ENCODE measurements around the gene RUNX2.

The RUNX2 gene

DNA sequence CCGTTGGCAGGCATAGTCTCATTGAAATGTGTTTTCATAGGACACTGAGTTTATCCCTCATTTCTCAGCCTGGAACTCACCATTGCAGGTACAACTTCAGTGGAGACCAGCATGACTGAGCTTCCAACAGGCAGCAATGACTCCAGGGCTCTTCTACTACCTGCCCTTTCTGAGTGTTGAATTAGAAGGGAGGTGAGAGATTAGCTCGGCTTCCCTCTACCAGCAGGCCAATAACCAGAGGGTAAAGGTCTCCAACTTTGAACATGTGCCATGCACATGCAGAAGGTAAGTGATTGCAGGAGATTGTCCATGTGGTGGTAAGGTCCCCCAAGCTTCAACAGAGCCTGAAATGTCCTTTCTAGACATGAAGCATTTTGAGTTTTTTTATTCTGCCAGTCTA is 283.4 kb downstream of the RUNX2 start:
- no peak for TF ChIP-seq GATA3 (IDR thresholded peaks at IDR 0.05; ENCODE audit: low read depth, low read length)
- no peak for TF ChIP-seq GATA2 (IDR thresholded peaks at IDR 0.05; ENCODE audit: low read depth, low read length)

DNA sequence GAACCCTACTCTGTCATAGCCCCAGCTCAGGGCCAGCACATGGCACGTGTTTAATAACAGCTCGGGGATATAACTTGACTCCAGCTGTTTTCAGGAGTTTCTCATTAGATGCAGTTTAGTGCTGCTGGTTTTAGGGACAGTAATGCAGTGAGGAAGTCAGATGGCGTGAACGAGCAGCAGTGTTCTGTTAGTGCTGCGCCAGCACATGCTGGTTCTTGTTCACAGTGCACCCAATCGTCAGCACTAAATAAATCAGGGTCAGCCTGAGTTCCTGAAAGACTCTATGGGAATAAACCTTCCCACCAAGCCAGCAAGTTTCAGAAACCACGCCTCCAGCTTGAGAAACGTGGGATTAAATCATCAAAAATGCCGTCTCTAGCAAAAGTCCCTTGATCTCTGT is 285.5 kb downstream of the RUNX2 start:
- no peak for TF ChIP-seq GATA3 (IDR thresholded peaks at IDR 0.05; ENCODE audit: low read depth, low read length)
- no peak for TF ChIP-seq GATA2 (IDR thresholded peaks at IDR 0.05; ENCODE audit: low read depth, low read length)

DNA sequence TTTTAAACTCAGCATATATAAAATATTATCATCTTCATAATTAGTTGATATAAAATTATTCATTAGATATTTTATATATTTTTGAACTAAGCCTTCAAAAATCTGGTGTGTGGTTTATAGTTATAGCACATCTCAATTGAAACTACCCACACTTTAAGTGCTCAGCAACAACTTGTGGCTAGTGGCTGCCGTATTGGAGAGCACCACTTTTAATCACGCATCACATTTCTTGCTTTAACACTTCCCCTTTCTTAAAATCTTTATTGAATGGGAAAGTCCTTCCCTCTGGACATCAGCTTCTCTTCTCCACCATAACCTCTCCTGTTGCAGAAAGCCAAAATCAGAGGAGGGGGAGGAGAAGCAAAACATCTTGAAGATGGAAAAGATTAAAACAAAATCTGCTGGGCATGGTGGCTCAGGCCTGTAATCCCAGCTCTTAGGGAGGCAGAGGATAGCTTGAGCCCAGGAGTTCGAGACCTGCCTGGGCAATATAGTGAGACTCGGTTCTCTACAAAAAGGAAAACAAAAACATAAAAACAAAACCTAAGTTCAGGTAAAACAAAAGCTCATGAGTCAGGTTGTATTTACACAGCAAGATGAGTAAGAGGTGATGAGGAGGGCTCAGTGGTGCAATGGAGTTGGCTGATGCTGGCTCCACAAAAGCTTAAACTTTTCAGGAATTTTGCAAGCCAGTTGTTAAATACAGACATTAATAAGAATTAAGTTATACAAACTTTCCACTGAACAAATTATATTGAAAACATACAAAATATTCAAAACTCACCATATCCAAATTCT is 286.6 kb downstream of the RUNX2 start:
- TF ChIP-seq GATA3 (IDR thresholded peaks at IDR 0.05; ENCODE audit: low read depth, low read length) (no peak), GATA2 (IDR thresholded peaks at IDR 0.05; ENCODE audit: low read depth, low read length) (no peak)

DNA sequence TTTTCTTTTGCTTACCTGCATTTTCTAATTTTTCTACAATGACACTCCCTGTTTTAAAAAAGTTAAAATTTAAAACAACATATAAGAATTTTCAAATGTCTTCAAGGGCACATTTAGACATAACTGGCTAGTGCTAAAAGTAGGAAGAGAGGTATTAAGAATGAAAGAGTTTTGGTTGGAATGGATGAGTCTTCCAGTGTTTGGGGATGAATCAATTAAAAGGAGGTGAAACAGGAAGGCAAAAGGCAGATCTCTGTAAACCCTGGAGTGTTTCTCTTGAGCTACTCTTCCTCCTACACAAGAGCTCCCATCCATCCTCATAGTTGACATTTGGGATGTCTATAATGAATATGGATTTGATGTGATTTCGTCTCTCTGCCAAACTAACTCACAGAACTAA is 288.1 kb downstream of the RUNX2 start:
- TF ChIP-seq GATA2 (IDR thresholded peaks at IDR 0.05; ENCODE audit: low read depth, low read length) (no peak), GATA3 (IDR thresholded peaks at IDR 0.05; ENCODE audit: low read depth, low read length) (no peak)

DNA sequence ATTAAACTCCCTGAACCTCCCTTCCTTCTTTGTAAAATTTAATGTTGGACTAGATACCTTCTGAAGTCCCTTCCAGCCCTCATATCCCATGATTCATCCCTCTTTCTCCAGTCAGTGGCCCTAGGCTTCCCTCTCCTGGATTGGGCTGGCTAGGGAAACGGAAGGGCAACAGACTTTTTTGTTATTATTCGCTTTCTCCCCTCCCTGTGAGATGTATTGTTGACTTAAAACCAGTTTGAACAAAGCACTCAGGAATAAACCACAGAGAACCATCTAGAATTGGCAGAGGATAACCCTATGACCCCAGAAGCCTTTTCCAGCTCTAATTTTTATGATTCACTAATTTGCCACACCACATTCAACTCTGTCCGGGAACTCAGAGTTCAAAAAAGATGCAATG is 289.3 kb downstream of the RUNX2 start:
- TF ChIP-seq GATA3 (IDR thresholded peaks at IDR 0.05; ENCODE audit: low read depth, low read length), result no peak
- TF ChIP-seq GATA2 (IDR thresholded peaks at IDR 0.05; ENCODE audit: low read depth, low read length), result no peak

DNA sequence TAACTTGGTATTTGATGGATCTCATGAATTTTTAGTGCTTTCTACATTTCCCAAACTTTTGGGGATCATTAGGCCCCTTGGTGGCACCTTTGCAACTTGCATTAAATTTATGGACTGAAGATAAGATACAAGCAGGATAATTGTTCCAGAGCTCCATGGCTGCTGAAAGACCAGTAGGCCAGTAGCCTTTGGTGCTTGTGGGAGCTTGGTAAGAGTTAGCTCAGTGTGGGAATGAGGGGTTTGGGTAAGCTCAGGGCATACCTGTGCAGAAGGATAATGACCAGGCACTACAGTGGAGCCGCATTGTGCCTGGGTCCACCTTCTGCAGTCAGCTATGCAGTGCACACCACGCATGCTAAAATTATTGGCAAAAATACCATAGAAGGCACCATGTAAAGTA is 290.1 kb downstream of the RUNX2 start:
- TF ChIP-seq GATA3 (IDR thresholded peaks at IDR 0.05; ENCODE audit: low read depth, low read length), result no peak
- TF ChIP-seq GATA2 (IDR thresholded peaks at IDR 0.05; ENCODE audit: low read depth, low read length), result no peak

DNA sequence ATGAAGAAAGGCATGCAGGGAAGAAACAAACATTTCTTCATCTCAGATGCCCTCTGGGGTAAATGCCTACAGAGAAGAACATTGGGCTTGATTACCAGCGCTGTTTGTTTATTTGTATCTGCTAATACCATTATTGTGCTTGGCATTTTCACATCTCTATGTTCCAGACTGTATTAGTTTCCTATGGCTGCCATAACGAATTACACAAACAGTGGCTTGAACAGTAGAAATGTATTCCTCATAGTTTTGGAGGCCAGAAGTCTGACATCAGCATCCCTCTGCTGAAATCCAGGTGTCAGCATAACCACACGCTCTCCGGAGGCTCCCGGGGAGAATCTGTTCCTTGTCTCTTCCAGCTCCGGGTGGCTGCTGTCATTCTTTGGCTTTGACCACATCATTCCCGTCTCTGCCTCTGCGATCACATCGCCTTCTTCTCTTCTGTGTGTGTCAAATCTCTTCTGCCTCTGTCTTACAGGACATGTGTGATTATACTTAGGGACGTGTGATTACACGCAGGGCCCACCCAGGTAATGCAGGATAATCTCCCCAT is 291.2 kb downstream of the RUNX2 start:
- TF ChIP-seq GATA2 (IDR thresholded peaks at IDR 0.05; ENCODE audit: low read depth, low read length) (no peak), GATA3 (IDR thresholded peaks at IDR 0.05; ENCODE audit: low read depth, low read length) (no peak)

DNA sequence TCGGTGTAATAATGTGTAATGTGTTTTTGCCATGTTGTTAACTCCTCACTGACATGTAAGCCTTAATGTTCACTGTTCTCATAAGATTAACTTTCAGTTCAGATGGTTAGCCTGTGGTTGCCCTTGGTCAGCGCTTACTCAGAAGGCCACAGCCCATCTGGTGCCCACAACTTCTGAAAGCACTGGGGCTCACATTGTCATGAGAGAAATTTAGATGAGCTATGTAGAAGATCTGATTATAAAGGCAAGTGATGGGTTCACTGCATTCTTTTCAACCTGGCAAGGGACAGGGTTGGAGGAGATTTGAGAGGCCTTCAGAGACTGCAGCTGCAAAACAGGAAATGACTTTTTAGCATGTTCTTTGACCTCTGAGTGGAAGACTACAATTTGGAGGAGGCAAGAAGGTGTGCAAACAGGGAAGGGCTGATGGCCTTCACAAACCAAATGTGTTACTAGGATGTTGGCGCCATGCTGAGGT is 291.9 kb downstream of the RUNX2 start:
- TF ChIP-seq GATA2 (IDR thresholded peaks at IDR 0.05; ENCODE audit: low read depth, low read length) (no peak), GATA3 (IDR thresholded peaks at IDR 0.05; ENCODE audit: low read depth, low read length) (no peak)

DNA sequence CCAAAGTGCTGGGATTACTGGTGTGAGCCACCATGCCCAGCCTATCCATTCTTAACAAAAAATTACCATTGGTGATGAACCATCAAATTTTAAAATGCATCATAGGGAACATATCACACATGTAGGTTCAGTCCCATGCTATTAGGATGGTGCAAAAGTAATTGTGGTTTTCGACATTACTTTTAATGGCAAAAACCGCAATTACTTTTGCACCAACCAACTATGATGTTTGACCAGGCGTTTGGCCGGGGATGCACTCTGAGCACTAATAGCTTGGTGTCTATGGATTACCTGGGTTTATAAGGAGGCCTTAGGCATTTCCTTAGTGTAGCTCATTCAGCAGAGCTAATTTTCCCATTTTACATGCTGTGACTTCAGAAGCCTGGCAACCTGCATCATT is 296.1 kb downstream of the RUNX2 start:
- TF ChIP-seq GATA2 (IDR thresholded peaks at IDR 0.05; ENCODE audit: low read depth, low read length) (no peak), GATA3 (IDR thresholded peaks at IDR 0.05; ENCODE audit: low read depth, low read length) (no peak)

DNA sequence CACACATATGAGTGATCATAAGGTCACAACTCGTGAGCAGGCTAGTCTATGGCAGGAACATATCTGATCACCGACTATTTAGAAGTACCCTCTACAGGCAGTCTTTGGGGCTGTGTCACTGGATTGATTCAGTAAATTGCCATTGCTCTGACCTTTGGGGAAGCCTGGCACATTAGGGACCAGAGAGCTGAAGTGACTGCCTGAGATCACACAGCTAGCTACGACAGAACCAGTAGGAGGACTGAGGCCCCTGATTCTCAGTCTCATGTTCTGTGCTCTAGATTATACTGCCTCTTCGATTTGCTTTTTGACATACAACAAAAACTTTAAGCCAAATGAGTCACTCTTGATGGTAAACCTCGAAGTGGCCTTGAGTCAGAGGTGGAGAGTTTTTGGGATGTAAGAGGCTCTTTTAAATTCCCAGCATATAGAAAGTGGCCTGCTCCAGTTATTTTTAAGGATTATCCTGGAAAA is 297.1 kb downstream of the RUNX2 start:
- TF ChIP-seq GATA2 (IDR thresholded peaks at IDR 0.05; ENCODE audit: low read depth, low read length) (no peak), GATA3 (IDR thresholded peaks at IDR 0.05; ENCODE audit: low read depth, low read length) (no peak)

DNA sequence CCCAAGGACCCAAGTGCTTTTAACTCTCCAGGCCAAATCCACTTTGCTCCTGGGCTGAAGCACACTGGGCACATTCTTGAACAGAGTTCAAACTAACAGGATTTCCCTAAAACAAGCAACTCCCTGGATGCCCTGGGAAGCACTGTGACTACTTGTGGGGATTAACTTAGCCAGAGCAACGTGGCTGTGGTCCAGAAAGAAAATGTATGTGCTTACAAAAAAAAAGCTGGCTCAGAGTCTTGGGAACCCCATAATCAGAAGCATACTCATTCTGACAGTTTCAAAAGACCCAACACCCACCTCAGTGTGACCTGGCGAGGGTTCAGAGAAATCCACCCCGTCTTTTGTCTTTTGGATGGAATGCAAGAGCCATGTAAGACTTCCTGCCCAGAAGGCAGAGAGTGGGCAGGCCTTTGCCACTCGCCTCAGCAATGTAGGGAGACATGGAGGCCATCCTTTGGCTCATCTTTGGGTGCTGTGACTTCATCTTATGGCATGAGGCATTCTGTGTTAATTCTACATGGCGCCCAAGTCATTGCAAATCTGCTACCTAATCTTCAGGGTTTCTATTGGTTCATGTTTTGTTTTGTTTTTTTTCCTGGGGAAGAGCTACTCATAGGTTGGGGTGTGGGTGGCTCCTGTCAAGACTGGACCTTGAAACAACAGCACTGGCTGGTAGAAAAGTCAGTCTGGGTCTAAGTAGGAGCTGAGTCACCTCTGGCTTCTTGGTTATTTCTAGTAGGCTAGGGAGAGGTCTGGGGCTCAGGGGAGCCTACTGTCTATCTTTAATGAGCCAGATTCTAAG is 298.2 kb downstream of the RUNX2 start:
- TF ChIP-seq GATA3 (IDR thresholded peaks at IDR 0.05; ENCODE audit: low read depth, low read length) (no peak), GATA2 (IDR thresholded peaks at IDR 0.05; ENCODE audit: low read depth, low read length) (no peak)

DNA sequence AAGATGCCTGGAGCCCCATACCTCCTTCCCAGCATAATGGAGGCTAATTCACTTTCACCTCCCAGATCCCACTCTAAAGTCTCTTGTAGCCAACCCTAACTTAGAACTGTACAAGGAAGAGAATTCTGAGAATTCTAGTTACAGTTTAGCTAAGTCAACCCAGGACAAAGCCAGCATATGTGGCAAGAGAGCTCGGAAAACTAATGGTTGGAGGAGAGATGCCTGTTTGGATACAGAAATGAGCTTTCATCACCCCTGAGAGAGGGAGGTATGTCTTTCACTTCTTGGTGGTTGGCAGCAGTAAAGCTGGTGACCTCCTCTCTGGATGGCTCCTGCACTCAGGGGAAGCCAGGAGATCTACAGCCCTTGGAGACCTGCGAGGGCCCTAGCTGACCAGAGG is 302.2 kb downstream of the RUNX2 start:
- no peak for TF ChIP-seq GATA2 (IDR thresholded peaks at IDR 0.05; ENCODE audit: low read depth, low read length)
- TF ChIP-seq GATA3 (IDR thresholded peaks at IDR 0.05; ENCODE audit: low read depth, low read length), result no peak

DNA sequence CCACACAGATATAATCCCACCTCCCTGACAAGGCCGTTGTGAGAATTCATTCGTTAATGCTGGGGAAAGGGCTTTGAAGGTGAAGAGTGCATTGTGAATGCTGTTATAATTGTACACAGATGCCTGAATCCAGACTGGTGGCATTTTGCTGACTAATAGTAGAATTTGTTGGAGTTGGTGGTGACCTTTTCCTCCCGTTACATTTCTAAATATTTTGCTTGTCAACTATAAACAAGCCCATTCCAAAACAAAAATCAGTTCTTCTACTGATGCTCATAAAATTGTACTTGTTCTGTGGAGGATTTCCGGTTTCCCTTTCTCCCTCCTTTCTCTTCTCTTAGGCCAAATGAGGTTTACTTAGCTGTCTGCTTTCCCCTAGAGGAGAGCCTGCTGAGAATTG is 302.7 kb downstream of the RUNX2 start:
- TF ChIP-seq GATA2 (IDR thresholded peaks at IDR 0.05; ENCODE audit: low read depth, low read length) (no peak), GATA3 (IDR thresholded peaks at IDR 0.05; ENCODE audit: low read depth, low read length) (no peak)

DNA sequence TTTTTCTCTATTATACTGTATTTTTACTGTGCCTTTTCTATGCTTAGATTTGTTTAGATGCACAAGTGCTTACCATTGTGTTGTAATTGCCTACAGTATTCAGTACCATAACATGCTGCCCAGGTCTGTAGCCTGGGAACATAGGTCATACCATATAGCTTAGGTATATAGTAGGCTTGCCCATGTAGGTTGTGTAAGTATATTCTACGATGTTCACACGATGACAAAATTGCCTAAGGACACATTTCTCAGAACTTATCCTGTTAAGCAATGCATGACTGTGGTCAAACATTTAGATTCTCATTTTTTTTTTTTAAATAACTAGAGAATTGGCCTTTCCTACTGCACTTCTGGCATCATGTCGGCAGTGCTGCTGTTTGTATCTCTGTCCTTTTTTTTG is 303.3 kb downstream of the RUNX2 start:
- TF ChIP-seq GATA2 (IDR thresholded peaks at IDR 0.05; ENCODE audit: low read depth, low read length), result no peak
- TF ChIP-seq GATA3 (IDR thresholded peaks at IDR 0.05; ENCODE audit: low read depth, low read length), result no peak

Measured in SH-SY5Y (cell line).